Right lobe of liver (tissue), 4 donors: ENCODE results near the gene GATD1.

ENCODE experiments used
- CTCF ChIP-seq, 4 donors: fragments of 200-600 bp in 3 of 4; fragments of 450-650 bp in 1 of 4; IDR thresholded peaks; one replicate each; pipeline versions ENCODE4 v1.5.1 to v1.8.0; 2016 to 2022; ENCODE audit warnings: antibody characterized with exemption in 4 of 4, mild to moderate bottlenecking in 2 of 4
- POLR2A ChIP-seq: fragments of 450-650 bp; IDR thresholded peaks from one replicate; pipeline ENCODE4 v1.6.1; 2017; ENCODE audit warnings: antibody characterized with exemption, mild to moderate bottlenecking
- donor health status: DM: no; HTN: no; CAD: no.
- donor health status: DM: no; HTN: no; CAD: no.
- donor health status: DM: no; HTN: yes; CAD: no.

DNA sequence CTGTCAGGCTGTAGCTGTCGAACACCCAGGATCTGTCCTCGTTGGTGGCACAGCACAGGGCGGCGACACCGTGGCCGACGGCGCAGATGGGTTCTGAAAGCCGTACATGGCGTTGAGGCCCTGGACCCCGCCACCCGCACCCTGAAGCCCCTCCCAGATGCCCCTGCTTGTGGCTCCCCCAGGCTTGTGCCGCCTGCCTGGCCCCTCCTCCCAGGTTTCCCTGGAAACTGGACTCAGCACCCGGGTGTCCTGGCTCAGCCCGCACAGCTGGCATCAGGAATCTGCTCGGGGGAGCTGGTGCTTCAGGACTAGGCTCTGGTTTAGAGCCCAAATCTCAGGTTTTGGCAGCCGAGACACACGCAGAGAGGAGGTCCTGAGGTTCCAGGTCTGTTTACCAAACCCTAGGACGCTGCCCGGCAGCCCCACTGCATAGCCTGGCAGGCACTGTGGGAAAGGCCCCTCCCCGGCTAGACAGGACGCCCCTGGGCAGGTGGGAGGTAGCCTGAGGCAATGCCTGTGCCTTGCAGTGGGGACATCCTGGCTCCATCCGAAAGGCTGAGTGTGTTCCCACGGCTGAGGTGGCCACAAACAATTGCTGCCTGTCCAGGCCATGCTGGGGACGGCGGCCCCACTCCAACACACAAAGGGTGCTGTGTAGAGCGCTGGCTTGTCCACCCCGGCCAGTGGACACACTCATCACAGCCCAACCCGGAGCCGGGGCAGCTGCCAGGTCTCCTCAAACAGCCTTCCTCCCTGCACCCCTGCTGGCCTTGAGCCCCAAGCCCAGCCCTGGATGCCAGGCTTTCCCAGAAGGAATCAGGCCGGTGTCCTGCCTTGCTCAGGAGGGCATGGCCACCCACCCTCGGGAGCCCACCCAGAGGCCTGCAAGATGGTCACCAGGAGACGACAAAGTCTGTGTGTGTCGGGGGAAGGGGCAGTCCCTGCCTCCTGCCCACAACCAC, 4.6 kb downstream of the GATD1 start:
- TF ChIP-seq CTCF (IDR thresholded peaks at IDR 0.05) (no peak), POLR2A (no peak)
